SH-SY5Y (cell line): Measurements from ENCODE around the gene MLXIPL.

Experiments
- GATA2 ChIP-seq: IDR thresholded peaks from 2 replicates; pipeline ENCODE4 v1.6.1; 2011; ENCODE audit warnings: mild to moderate bottlenecking, low read depth, low read length
- GATA3 ChIP-seq: IDR thresholded peaks from 2 replicates; pipeline ENCODE4 v1.6.1; 2011; ENCODE audit warnings: low read depth, mild to moderate bottlenecking, low read length, moderate library complexity

GRCh38 chr7:73648593-73649332, 24.4 kb upstream of the MLXIPL start:
- TF ChIP-seq GATA2 (no peak), GATA3 (no peak)
